Neuronal stem cell (in vitro differentiated cells): ENCODE measurements around the gene KDM4B.

Experiments
- DNase-seq: peaks from one replicate; pipeline ENCODE4 v3.0.0-alpha.2; 2013; ENCODE audit warnings: low spot score
- H2AFZ ChIP-seq: one replicate; pipeline ENCODE4 v1.6.1; 2013; ENCODE audit warnings: mild to moderate bottlenecking, low read length, inconsistent platforms
- H2AK5ac ChIP-seq: 2 replicates; pipeline ENCODE4 v1.6.1; 2013; ENCODE audit warnings: low read depth, mild to moderate bottlenecking, inconsistent platforms, low read length, moderate library complexity, mixed read lengths
- H2BK120ac ChIP-seq: 2 replicates; pipeline ENCODE4 v1.6.1; 2013; ENCODE audit warnings: low read depth, mild to moderate bottlenecking, inconsistent platforms, low read length, moderate library complexity, mixed read lengths
- H2BK12ac ChIP-seq: one replicate; pipeline ENCODE4 v1.6.1; 2013; ENCODE audit warnings: low read length, inconsistent platforms
- H2BK15ac ChIP-seq: 2 replicates; pipeline ENCODE4 v1.6.1; 2013; ENCODE audit warnings: mild to moderate bottlenecking, low read length, inconsistent platforms, mixed read lengths
- H2BK5ac ChIP-seq: one replicate; pipeline ENCODE4 v1.6.1; 2013; ENCODE audit warnings: inconsistent platforms, mild to moderate bottlenecking, low read length, moderate library complexity
- H3K14ac ChIP-seq: one replicate; pipeline ENCODE4 v1.6.1; 2013; ENCODE audit warnings: low read length, inconsistent platforms
- H3K18ac ChIP-seq: 2 replicates; pipeline ENCODE4 v1.6.1; 2013; ENCODE audit warnings: low read length, inconsistent platforms
- H3K23ac ChIP-seq: 2 replicates; pipeline ENCODE4 v1.6.1; 2013; ENCODE audit warnings: low read depth, mild to moderate bottlenecking, mixed read lengths, low read length, inconsistent platforms; ENCODE audit not compliant: poor library complexity
- H3K27ac ChIP-seq: replicated peaks from 3 replicates; pipeline ENCODE4 v1.5.1; 2013; ENCODE audit warnings: low read length, inconsistent platforms
- H3K27me3 ChIP-seq, 3 experiments: 2 replicates each; pipeline ENCODE4 v1.6.1; 2013; ENCODE audit warnings: low read length in 3 of 3, mild to moderate bottlenecking in 2 of 3, inconsistent platforms in 1 of 3, low read depth in 1 of 3, mixed read lengths in 1 of 3, moderate library complexity in 1 of 3; ENCODE audit not compliant: control insufficient read depth in 3 of 3, insufficient read depth in 3 of 3
- H3K36me3 ChIP-seq, 2 donors: replicated peaks in 1 of 2; 2 replicates each; pipeline ENCODE4 v1.6.1; 2013; ENCODE audit warnings: low read length in 2 of 2; ENCODE audit not compliant: control insufficient read depth in 2 of 2, insufficient read depth in 2 of 2
- H3K4ac ChIP-seq: 2 replicates; pipeline ENCODE4 v1.6.1; 2013; ENCODE audit warnings: inconsistent platforms, mild to moderate bottlenecking, low read length, moderate library complexity
- H3K4me1 ChIP-seq, 2 donors: 1 replicate in 1 of 2; 2 replicates in 1 of 2; pipeline ENCODE4 v1.6.1; 2013; ENCODE audit warnings: low read length in 2 of 2, low read depth in 1 of 2; ENCODE audit not compliant: control insufficient read depth in 2 of 2, insufficient read depth in 1 of 2
- H3K4me2 ChIP-seq: one replicate; pipeline ENCODE4 v1.6.1; 2013; ENCODE audit warnings: mild to moderate bottlenecking, low read length, inconsistent platforms; ENCODE audit not compliant: insufficient read depth, poor library complexity, severe bottlenecking
- H3K4me3 ChIP-seq, 2 donors: 2 replicates each; pipeline ENCODE4 v1.5.1; 2013; ENCODE audit warnings: low read length in 2 of 2, mild to moderate bottlenecking in 2 of 2, inconsistent platforms in 1 of 2, moderate library complexity in 1 of 2
- H3K79me1 ChIP-seq: one replicate; pipeline ENCODE4 v1.6.1; 2013; ENCODE audit warnings: low read depth, mild to moderate bottlenecking, inconsistent platforms, low read length, moderate library complexity
- H3K9ac ChIP-seq: one replicate; pipeline ENCODE4 v1.6.1; 2013; ENCODE audit warnings: mild to moderate bottlenecking, low read depth, low read length, inconsistent platforms; ENCODE audit not compliant: poor library complexity
- H3K9me3 ChIP-seq, 2 donors: replicated peaks in 1 of 2; 2 replicates each; pipeline versions ENCODE3 to v1.6.1; 2013; ENCODE audit warnings: low read length in 2 of 2, mild to moderate bottlenecking in 2 of 2, inconsistent platforms in 1 of 2, low read depth in 1 of 2, mixed read lengths in 1 of 2, moderate library complexity in 1 of 2; ENCODE audit not compliant: control insufficient read depth in 2 of 2, insufficient read depth in 1 of 2
- H4K8ac ChIP-seq: one replicate; pipeline ENCODE4 v1.6.1; 2013; ENCODE audit warnings: low read depth, mild to moderate bottlenecking, inconsistent platforms, low read length, moderate library complexity
- H4K91ac ChIP-seq: one replicate; pipeline ENCODE4 v1.6.1; 2013; ENCODE audit warnings: low read length, low read depth, mild to moderate bottlenecking, inconsistent platforms; ENCODE audit not compliant: poor library complexity
- WGBS, 2 donors: extraction: QIAGEN DNeasy Blood & Tissue Kit; methylation state at CpG; one replicate each; pipeline ENCODE4 v1.1.7; 2013; ENCODE audit warnings: missing lambda C conversion rate in 2 of 2, mixed read lengths in 1 of 2; ENCODE audit not compliant: insufficient read length in 2 of 2, insufficient replicate concordance in 1 of 2; ENCODE audit errors: extremely low coverage in 2 of 2; 5-methylcytosine and 5-hydroxymethylcytosine counted together

Gene KDM4B

DNA sequence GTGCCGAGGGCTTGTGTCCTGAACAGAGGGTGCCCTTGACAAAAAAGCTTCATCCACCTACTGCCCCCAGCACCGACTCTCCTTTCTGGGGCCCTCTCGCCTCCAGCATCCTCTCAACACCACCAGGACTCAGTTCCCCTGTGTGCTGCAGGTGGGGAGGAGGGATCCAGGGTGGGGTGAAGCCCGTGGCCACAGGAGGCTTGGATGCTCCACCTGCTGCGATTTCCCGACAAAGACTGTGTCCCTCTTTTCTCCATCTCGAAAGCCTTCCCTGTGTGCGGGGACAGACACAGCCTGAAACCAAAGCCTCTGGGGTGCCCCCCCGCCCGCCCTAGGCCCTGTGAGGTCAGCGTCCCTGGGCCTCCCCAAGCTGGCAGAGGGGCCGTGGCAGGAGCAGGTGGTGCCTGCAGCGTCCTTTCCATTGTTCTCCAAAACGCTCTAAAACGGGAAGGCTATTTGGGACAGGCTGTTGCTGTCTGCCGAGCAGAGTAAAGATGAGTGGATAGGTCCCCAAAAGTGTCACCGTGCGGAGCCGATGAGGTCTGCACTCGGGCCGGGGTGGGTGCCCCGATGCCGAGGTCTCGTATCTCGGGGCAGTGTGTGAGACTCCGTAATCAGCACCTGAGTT lies 186.0 kb downstream of the KDM4B start:
- Histone ChIP-seq H2AFZ (no peak overlapping the region), H3K27me3 (no peaks in the 10 kb centered on the region), H3K36me3 (peaks cover 0 to 3% of the 10 kb centered on the region in 2 donors), H2BK12ac (no peak overlapping the region), H3K23ac (no peak overlapping the region), H3K9me3 (peaks cover 2 to 3% of the 10 kb centered on the region in 2 donors), H3K9ac (peak overlapping the region; percentile 32), H3K27ac (peak overlapping the region; percentile 59), H4K91ac (peak overlapping the region; percentile 64), H3K4me2 (no peak overlapping the region), H2AK5ac (peak overlapping the region; percentile 93), H2BK120ac (no peak overlapping the region), H3K14ac (no peak overlapping the region), H3K4me1 (peaks cover 2 to 27% of the 10 kb centered on the region in 2 donors), H3K4me3 (no peak overlapping the region), H3K4ac (no peak overlapping the region), H3K79me1 (no peaks in the 10 kb centered on the region), H4K8ac (no peak overlapping the region), H3K18ac (peak overlapping the region; percentile 2), H2BK5ac (peak overlapping the region; percentile 79), H2BK15ac (peak overlapping the region; percentile 54)
- no peak for DNase-seq
- no CpG with 5 or more reads among the region's 26 CpGs for WGBS, 2 donors

DNA sequence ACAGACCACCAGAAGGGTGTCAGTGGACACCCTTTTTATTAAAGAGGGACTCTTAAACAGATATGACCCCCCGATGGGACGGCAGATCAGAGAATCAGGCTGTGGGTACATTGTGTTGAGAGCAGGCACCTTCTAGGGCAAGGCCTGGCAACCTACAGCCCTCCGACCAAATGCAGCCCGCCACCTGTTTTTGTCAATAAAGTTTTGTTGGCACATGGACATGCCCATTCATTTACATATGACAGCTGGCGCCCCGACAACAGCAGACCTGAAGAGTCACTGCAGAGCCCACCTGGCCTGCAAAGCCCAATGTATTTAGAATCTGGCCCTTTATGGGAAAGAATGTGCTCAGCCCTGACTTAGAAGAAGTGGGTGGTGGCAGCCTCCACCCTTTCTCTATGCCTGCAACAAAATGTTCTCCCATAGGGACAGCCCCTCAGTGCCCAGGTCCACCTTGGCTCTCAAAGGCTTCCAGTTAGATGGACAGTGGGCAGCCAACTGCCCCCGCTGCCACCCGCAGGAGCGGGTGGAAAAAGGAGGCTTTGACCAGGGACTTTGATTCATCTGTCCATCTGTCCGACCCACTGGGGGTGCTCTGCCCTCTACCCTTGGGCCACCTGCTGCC lies 186.8 kb downstream of the KDM4B start:
- Histone ChIP-seq H4K91ac (peak overlapping the region; percentile 5), H2AFZ (no peak overlapping the region), H2AK5ac (peak overlapping the region; percentile 40), H3K9me3 (peaks cover 2 to 3% of the 10 kb centered on the region in 2 donors), H4K8ac (no peak overlapping the region), H3K23ac (no peak overlapping the region), H3K27ac (peak overlapping the region; percentile 23), H3K36me3 (peaks cover 0 to 3% of the 10 kb centered on the region in 2 donors), H3K18ac (peak overlapping the region; percentile 87), H2BK12ac (no peak overlapping the region), H2BK15ac (no peak overlapping the region), H3K14ac (no peak overlapping the region), H3K4ac (no peak overlapping the region), H3K27me3 (no peaks in the 10 kb centered on the region), H3K4me3 (no peak overlapping the region), H3K4me1 (peaks cover 2 to 20% of the 10 kb centered on the region in 2 donors), H2BK5ac (no peak overlapping the region), H2BK120ac (peak overlapping the region; percentile 82), H3K9ac (peak overlapping the region; percentile 83), H3K79me1 (peaks cover 1% of the 10 kb centered on the region), H3K4me2 (no peak overlapping the region)
- no peak for DNase-seq
- no CpG with 5 or more reads among the region's 10 CpGs for WGBS, 2 donors

DNA sequence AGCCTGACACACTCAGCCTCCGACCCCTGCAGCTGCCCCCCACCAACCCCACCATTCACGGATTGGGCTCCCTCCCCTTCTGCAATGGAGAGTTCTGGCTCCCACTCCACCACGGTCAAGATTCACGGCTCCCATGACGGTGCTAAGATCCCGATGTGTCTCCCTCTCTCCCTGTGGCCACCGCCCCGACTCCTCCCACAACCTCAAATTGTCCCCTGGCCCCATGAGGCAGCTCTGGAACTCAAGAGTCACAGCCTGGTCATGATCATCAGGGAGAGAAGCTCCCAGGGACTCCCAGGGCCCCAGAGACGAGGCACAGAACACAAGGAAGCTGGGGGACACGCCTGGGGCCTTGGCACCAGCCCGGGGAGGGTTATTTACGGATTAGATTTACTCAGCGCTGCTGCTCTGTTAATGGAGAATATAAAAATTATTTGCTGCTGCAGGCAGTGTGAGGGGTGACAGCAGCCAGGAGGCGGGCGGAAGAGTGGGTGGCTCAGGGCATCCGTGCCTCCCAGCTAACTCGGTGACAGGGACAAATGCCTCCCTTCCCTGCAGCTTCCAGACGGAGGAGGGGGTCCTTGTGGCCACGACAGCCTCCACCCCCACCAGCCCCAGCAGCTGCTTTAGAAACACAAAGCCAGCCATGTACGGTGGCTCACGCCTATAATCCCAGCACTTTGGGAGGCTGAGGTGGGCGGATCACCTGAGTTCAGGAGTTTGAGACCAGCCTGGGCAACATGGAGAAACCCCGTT lies 187.5 kb downstream of the KDM4B start:
- peak overlapping the region; percentile 23 for H3K27ac ChIP-seq
- no peak overlapping the region for H2BK5ac ChIP-seq
- peaks cover 2 to 14% of the 10 kb centered on the region in 2 donors for H3K4me1 ChIP-seq
- H4K8ac ChIP-seq = no peak overlapping the region
- no peak overlapping the region for H3K4me3 ChIP-seq
- H3K4me2 ChIP-seq = peak overlapping the region; percentile 3
- no peaks in the 10 kb centered on the region for H3K27me3 ChIP-seq
- H2AK5ac ChIP-seq = peak overlapping the region; percentile 40
- peak overlapping the region; percentile 87 for H3K18ac ChIP-seq
- peak overlapping the region; percentile 83 for H3K9ac ChIP-seq
- DNase-seq = no peak
- no peak overlapping the region for H3K14ac ChIP-seq
- no CpG with 5 or more reads among the region's 23 CpGs for WGBS, 2 donors
- no peak overlapping the region for H2AFZ ChIP-seq
- H3K4ac ChIP-seq = no peak overlapping the region
- H3K23ac ChIP-seq = no peak overlapping the region
- H4K91ac ChIP-seq = no peak overlapping the region
- H2BK15ac ChIP-seq = no peak overlapping the region
- H3K79me1 ChIP-seq = peaks cover 1% of the 10 kb centered on the region
- peaks cover 2 to 3% of the 10 kb centered on the region in 2 donors for H3K9me3 ChIP-seq
- H3K36me3 ChIP-seq = peaks cover 0 to 3% of the 10 kb centered on the region in 2 donors
- peak overlapping the region; percentile 82 for H2BK120ac ChIP-seq
- H2BK12ac ChIP-seq = no peak overlapping the region

DNA sequence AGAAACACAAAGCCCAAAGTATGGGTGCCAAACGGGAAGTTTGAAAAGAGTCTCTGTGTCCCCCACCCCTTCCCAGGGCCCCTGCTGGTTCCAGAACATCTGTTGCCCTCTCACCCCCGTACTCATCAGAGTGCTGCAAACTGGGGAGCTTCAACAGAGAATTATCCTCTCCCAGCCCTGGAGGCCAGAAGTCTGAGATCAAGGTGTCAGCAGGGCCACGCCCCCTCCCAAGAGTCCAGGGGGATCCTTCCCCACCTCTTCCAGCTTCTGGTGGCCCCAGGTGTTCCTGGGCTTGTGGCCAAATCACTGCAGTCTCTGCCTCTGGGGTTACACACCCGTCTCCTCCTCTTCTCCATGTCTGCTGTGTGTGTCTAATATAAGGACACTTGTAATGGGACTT lies 188.3 kb downstream of the KDM4B start:
- Histone ChIP-seq H3K4me3 (no peak overlapping the region), H3K27me3 (no peaks in the 10 kb centered on the region), H4K91ac (no peak overlapping the region), H3K18ac (peak overlapping the region; percentile 21), H3K9ac (no peak overlapping the region), H3K14ac (no peak overlapping the region), H3K9me3 (peaks cover 2 to 3% of the 10 kb centered on the region in 2 donors), H2BK12ac (no peak overlapping the region), H3K23ac (no peak overlapping the region), H2AK5ac (no peak overlapping the region), H3K79me1 (peaks cover 1% of the 10 kb centered on the region), H3K4me1 (peaks cover 2 to 14% of the 10 kb centered on the region in 2 donors), H2BK5ac (no peak overlapping the region), H2BK15ac (no peak overlapping the region), H3K27ac (no peak overlapping the region), H3K4me2 (no peak overlapping the region), H3K36me3 (no peaks in the 10 kb centered on the region), H2BK120ac (no peak overlapping the region), H3K4ac (no peak overlapping the region), H4K8ac (no peak overlapping the region), H2AFZ (no peak overlapping the region)
- no CpG with 5 or more reads among the region's 4 CpGs for WGBS, 2 donors
- DNase-seq = no peak
